HTERT RPE-1 (cell line): ENCODE measurements around the gene ACE2.

Experiments
- in situ Hi-C: fragments of 300-500 bp; cut with MboI; formaldehyde crosslinking; loops from 4 replicates; pipeline ENCODE4 v1.14.3; 2020; ENCODE audit warnings: low sequenced_read_pairs

Gene ACE2

DNA sequence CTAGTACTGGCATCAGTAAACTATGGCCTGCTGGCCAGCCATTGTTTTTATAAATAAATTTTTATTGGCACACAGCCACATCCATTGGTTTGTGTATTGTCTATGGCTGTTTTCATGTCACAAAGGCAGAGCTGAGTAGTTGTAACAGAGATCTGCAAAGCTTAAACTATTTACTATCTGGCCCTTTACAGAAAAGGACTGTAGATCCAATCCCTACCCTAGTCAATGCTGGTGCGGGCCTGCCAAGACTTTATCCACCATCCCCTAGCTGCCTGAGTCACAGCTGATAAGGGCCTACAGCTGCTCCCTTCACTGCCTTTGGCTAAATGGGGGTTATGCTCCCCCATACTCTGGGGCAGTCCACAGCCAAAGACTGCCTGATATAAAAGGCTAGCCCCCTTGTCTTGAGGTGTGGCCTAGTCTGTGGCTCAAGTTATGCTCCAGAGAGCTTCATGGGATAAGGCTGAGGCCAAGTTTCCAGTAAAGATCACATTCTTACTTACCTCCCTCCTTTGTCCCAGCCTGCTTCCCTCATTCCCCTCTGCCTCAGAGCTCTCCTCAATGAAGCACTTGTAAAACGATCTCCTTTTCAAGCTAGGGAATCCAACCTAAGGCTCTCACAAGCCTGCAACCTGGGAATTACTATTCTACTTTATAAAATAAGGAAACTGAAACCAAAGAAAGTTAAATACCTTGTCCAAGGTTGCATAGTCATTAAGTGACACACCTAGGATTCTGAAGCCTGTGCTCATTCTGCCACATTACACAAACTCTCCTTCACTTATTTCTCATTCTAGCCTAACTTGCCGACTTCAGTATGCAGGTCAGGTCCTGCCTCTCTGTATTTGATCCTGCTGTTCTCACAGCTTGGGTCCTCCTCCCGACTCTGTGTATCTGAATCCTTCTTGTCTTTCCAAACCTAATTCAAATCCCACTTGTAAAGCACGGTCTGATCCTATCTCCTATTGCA, 20.7 kb downstream of the ACE2 start:
- in situ Hi-C loops = no loop called here

DNA sequence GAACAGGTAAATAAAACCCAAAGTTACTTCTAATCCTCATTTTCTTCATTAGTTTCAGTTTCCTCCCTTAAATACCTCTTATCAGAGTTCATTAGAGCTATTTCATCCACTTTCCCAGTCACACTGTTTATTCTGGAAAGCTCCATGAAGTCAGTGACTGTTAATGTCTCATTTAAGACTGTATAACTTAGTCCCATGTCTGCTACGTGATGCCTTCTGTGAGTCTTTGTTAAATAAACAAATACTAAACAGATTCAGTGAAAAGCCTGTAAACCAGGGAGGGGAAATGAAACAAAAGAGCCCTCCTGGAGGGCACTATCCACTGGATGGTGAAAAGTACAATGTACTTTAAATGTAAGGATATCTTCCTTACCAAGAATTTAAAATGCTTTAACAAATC, 24.7 kb downstream of the ACE2 start:
- in situ Hi-C loops = no loop called here

DNA sequence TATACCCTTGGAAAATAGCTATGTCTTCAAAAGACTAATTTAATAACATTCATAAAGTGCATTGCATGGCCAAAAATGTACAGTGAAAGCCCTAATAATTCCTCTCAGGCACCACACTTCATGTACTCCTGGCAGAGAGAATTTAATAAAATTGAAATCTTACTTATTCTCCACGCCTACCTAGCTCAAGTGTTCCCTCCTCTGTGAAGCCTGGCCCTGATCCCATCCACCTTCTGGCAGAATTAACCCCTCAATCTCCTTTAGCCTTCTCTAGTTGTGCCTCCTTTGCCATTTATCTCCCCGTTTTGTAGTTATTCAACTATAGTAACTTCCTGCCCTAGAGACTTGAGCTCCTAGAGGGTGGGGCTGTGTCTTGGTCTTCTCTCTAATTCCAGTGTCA, 26.7 kb downstream of the ACE2 start:
- in situ Hi-C loops = no loop called here

DNA sequence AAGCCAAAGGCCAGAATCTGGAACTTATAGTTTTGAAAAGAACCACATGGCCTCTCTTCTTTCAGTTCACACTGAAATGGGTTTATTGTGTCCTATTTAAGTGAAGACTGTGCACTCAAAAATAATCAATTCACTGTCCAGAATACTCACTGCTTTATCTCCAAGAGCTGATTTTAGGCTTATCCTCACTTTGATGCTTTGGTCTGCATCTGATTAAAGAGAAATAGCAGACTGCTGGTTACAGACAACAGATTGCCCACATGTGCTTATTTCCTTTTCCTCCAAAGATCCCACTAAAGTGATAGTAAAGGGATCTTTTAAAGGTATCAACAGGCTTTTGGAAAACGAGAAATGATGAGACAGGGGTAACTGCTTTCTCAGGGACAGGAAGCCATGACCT, 30.6 kb downstream of the ACE2 start:
- in situ Hi-C loops = no loop called here

DNA sequence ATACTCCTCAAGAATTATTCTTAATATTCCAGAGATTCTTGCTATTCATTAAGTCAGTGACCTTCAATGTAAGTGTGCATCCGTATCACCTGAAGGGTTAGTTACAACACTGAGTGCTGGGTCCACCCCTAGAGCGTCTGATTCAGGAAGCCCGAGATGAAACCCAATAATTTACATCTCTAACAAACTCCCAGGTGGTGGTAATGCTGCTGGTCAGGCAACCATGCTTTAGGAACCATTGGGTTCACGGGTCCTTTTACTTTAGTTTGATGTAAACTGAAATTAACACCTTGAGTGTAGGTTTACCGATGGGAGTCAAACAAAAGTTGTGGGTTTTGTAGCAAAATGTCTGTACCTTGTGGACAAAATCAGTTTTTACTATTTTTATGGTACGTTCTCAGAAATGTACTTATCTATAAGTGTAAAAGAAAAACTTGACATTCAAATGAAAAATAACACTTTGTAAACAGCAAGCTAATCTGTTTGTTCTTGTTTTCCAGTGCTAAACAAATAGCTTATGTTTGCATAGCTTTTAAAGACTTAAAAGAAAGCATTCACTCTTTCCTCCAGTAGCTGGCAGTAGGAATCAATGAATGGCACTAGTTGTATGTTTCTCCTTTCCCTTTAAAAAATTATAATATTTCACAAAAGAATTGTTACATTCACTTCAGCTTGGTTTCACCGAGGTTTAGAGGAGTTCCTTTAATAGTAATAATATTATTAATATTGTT, 32.7 kb downstream of the ACE2 start:
- in situ Hi-C loops = no loop called here

DNA sequence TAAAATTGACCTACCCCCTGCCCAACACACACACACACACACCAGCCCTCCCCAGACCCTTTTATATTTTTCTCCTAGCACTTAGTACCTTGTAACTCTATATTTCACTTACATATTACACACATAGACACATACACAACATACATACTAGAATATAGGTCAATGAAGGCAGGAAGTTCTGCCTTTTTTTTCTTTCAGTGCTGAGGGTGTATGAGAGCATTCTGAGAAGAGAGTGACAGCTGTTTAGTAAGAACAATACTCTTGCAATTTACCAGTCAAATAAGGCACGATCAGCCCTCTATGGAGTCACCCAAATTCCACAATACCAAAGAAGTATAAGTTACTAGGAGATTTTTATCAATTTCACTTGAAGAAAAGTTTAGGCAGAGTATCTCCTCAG, 33.5 kb downstream of the ACE2 start:
- in situ Hi-C loops = no loop called here

DNA sequence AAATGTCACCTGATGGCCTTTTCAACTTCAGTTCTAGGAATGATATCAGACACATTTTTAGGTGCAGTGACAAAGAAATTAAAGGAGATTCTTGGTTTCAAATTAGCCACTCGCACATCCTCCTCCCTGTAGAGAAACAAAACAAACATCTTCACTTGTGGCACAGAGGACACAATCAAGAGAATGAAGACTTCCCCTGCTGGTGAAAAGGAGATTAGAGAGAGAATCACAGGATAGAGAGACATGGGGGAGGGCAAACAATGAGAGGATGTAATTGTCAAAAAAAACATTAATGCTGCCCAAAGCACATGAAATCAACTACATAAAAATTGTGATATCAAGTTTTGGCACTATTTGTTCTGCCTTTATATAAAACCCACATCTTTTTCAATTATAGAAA, 34.5 kb downstream of the ACE2 start:
- in situ Hi-C loops = no loop called here

DNA sequence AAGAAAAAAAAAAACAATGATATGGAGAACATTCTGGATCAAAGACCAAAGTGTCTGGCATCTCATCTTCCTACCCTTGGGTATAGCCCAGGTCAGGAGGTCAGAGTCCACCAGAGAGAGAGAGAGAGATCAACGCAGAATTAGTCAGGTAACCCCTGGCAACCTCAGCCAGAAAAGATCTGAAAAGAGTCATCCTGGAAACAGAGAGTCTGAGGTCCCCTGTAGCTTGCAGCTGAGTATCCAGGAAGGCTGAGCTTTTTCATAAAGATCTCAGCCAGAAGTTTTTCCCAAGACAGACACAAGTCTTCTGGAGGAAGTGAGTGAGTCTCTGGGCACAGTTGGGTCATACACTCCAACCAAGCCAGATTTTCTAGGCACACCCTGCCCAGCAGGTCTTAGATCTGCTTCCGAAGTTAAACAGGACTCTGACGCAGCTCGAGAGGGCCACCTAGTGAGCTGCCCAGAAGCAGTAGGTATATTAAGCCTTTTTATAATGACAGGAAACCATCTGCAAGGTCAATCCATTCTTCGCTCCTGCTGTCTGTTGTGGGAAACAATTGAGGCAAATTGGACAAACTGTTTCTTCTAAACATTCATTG, 35.7 kb downstream of the ACE2 start:
- in situ Hi-C loops = no loop called here

DNA sequence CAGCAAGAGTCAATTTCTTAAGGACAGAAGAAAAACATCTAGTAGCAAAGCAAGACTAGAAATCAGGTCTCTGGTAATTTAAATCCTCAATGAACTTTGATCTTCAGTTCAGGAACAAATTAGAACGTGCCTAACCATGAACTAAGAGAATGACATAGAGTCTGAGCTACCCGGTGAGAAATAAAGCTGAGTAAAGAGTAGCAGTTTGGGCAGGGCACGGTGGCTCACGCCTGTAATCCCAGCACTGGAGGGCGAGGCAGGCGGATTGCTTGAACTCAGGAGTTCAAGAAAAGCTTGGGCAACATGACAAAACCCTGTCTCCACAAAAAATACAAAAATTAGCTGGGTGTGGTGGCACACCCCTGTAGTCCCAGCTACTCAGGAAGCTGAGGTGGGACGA, 37.7 kb downstream of the ACE2 start:
- in situ Hi-C loops = no loop called here

DNA sequence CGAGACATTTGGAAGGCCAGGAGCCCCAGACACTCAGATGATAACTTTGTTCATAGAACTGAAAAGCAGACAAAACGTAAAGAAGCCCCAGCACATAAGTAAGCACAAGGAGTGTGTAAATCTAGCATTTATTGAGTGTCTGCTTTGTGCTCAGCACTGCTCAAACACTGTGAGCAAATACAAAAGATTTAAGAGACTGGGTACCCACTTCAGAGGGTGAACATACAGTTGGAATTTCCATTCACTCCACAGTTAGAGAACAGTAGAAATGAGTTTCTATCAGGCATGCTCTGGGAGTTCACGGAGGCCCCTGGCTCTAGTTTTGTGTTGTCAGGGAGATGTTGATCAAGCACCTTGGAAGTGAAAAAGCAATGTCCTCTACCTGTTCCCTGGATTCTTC, 39.8 kb downstream of the ACE2 start:
- in situ Hi-C loops = no loop called here

DNA sequence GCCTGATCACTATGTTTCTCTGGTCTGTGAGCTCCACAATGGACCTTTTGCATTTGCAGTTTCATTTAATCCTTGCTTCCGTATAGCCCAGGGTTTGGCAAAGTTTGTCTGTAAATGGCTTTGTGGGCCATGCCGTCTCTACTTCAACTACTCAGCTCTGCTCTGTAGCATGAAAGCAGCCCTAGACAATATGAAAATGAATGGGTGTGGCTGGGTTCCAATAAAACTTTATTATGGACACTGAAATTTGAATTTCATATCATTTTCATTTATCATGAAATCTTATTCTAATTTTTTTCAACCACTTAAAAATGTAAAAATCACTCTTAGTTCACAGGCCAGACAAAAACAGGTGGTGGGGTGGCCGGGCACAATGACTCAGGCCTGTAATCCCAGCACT, 41.5 kb downstream of the ACE2 start:
- in situ Hi-C loops = no loop called here

DNA sequence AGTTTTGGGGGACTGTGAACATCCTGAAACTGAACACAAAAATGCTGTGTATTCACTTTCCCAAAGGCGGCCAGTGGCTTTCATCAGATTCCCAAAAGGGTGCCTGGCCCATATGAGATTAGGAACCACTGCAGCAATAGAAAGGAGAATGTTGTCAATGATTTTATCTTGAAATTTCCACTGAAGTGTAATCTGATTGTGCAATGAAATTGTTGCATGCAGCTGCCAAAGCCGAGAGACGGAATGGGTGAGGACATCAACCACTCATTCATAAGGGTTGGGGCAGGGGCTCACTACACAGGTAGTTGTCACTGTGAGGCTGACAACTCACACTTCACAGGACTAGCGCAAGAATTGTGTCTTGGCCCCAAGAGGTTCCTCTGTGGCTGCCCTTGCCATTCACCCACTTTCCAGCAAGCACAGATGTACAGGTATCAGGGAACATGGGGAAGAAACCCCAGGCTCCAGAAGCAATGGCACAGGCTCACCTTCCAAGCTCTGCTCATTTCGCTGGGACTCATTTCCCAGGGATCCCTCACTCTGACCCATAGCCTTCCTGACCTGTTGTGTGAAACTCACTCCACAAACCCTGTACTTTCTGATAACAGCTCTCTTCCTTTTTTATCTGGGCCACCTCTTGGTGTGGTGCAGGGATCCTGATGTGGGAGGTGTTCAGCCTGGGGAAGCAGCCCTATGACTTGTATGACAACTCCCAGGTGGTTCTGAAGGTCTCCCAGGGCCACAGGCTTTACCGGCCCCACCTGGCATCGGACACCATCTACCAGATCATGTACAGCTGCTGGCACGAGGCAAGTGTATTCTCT, 51.4 kb downstream of the ACE2 start:
- in situ Hi-C loops = no loop called here

DNA sequence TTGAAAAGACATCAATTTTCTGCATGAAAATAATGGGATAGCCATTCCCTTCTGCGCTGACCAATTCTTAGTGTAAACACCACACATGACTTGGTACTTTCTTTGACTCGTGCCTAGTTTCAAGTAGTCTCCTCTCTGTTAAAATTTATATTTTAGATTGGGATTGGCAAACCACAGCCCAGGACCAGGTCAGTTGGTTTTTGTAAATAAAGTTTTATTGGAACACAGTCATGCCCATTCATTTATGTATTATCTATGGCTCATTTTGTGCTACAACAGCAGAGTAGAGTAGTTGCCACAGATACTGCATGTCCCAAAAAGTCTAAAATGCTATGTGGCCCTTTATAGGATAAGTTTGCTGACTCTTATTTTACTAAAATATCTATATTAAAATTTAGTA, 53.4 kb downstream of the ACE2 start:
- in situ Hi-C loops = no loop called here

DNA sequence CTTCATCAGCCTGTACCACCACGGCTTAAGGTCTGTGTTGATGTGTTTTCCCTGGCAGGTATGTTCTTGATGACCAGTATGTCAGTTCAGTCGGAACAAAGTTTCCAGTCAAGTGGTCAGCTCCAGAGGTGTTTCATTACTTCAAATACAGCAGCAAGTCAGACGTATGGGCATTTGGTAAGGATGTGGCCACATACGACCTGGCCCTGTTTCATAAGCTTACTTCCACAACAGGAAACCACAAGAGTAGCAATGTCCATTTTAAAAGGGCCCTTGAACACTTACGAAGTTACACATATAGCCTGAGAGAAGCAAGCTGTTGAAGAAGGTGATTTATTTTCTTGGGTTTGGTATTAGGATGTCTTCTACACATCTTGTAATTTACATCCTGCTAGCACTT, 54.0 kb downstream of the ACE2 start:
- in situ Hi-C loops = no loop called here

DNA sequence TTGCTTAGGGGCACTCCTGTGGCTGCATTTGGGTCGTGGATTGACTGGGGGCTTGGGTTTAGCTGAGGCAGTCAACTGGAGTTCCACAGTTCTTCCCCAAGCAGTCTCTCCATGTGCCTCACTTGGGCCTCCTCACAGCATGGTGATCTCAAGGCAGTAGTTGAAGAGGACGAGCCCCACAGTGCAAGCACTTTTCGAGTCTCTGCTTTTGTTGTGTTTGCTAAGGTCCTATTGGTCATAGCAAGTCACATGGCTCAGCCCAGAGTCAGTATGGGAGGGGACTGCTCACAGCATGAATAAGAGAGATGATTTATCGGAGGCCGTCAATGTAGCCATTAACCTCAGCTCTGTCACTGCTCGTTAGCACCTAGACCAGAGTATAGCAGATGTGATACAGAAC, 70.4 kb downstream of the ACE2 start:
- in situ Hi-C loops = no loop called here

DNA sequence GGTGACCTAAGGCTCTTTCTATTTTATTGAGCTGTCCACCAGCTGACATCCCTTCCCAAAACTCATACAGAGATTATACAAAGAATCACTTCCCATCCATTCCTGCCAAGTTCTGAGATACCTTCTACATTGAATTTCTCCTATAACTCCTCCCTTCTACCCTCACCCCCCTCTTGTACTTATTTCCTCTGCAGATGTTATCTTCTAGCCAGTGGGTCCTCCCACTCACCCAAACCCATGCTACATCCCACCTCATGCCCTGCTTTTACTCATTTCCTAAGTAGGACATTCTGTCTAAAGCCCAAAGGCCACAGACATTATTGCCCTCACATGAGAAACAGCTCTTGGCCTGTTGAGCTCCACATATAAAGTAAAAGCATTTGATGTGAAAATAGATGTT, 71.6 kb downstream of the ACE2 start:
- in situ Hi-C loops = no loop called here

DNA sequence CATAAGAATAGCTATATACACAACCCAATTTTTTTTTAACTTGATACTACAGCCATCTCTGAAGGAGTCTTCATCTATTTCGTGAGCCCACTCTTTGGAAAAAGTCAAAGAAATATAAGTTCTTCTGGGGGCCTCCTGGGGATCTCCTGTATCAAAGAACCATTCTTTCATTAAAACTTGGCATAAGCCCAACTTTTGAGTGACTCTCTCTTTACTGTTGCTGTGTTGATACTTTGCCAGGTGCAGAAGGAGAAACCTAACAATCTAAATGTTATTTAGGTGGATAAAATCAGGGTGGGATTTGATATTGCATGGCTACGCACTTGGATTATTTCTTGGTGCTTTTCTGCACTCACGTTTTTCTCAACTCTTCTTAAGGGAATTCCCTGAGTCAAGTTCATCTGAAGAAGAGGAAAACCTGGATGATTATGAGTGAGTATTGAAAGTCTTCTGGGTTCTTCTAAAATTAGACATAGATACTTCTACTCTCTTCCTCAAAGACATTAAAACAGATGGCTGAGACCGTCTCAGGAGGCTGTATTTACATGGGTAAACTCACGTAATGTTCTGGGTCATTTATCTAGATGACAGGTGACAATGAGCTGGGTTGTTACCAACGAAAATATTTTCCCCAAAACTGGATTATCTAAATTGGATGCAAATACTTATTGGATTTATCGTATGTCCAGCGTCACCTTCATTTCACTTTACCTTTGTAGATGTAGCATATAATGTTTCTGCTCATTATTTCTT, 74.9 kb downstream of the ACE2 start:
- in situ Hi-C loops = no loop called here

DNA sequence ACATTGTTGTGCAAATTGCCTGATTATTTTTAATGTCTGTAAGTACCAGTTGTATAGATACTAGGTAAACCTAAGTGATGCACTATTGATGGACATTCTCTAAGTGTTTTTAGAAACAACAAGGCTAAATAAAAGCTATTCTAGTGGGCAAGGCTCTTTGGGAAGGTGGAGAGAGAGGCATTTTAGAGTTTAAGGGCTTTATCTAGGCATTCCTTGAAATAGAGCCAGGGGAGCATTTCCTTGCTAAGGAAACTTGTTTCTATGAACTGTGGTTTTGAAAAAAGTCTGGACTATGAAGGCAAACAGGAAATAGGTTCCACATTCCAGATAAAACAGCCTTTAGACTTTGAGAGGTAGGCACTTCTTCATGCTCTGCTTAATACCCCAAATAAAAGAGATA, 76.3 kb downstream of the ACE2 start:
- in situ Hi-C loops = no loop called here

DNA sequence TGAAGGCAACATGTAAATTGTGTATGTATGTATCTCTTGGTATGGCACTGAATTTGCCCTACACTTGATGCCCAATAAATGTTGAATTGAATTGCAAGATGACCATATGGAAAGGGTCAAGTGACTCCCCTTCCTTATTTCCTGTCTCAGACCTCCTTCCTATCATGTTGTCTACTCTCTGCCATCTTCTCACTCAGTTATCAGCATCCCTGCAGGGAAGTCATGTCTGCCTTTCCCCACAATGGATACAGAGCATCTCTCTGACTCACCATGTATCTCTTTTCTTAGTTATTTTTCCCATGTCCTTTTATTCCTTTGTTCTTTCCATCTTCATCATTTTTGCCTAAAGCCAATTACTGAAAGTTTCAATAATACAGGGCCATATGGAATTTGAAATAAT, 77.7 kb downstream of the ACE2 start:
- in situ Hi-C loops = no loop called here

DNA sequence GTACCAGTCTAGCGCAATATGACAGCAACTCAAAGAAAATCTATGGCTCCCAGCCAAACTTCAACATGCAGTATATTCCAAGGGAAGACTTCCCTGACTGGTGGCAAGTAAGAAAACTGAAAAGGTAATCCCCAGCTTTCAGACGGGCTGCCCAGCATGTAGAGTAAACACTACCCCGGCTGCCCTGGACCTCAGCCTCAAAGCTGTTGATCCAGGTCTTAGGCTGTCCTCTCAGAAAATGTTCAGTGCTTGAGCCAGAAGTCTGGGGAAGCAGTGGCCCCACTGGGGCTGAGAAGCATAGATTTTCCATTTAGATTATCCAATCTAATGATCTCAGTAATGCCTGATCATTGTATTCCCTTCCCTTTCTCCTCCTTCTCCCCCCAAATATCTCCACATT, 78.3 kb downstream of the ACE2 start:
- in situ Hi-C loops = no loop called here
